OCI-LY7 (cell line): ENCODE measurements around the gene TACR2.

Experiments used
- CTCF ChIP-seq: fragments of 200-600 bp; sonication (generic); conservative IDR thresholded peaks from 2 replicates; pipeline ENCODE4 v1.5.1; 2014; ENCODE audit warnings: mild to moderate bottlenecking, antibody characterized with exemption, low read length, moderate library complexity, mixed read lengths
- EZH2phosphoT487 ChIP-seq: fragments of 200-600 bp; sonication (generic); IDR thresholded peaks from 2 replicates; pipeline ENCODE4 v1.6.1; 2018; ENCODE audit warnings: low read depth, borderline replicate concordance, mild to moderate bottlenecking, mixed run types, antibody characterized with exemption, low read length, moderate library complexity, mixed read lengths

GRCh38 chr10:69451784-69452251, 35.1 kb upstream of the TACR2 start:
- TF ChIP-seq CTCF = no peak
- TF ChIP-seq EZH2phosphoT487 = no peak
